KMS-11 (cell line): ENCODE measurements around the gene ABCD1.

Experiments used
- H2AFZ ChIP-seq: fragments of 200-600 bp; sonication (generic); 2 replicates; pipeline ENCODE4 v1.6.1; 2016; ENCODE audit warnings: antibody characterized with exemption, mixed run types, low read depth
- H3K27ac ChIP-seq: fragments of 200-600 bp; sonication (generic); 2 replicates; pipeline ENCODE4 v1.6.1; 2016; ENCODE audit warnings: mild to moderate bottlenecking, mixed run types
- H3K27me3 ChIP-seq: fragments of 200-600 bp; sonication (generic); 2 replicates; pipeline ENCODE4 v1.6.1; 2017; ENCODE audit warnings: mild to moderate bottlenecking, low read depth, mixed run types, moderate library complexity; ENCODE audit not compliant: insufficient read depth
- H3K36me3 ChIP-seq: fragments of 200-600 bp; sonication (generic); 2 replicates; pipeline ENCODE4 v1.6.1; 2017; ENCODE audit warnings: mild to moderate bottlenecking, mixed run types; ENCODE audit not compliant: insufficient read depth
- H3K4me1 ChIP-seq: fragments of 200-600 bp; sonication (generic); 2 replicates; pipeline ENCODE4 v1.6.1; 2016; ENCODE audit warnings: mild to moderate bottlenecking, low read depth, mixed run types; ENCODE audit not compliant: poor library complexity, severe bottlenecking
- H3K4me2 ChIP-seq: fragments of 200-600 bp; sonication (generic); 2 replicates; pipeline ENCODE4 v1.7.0; 2016; ENCODE audit warnings: mild to moderate bottlenecking, mixed run types
- H3K4me3 ChIP-seq: fragments of 200-600 bp; sonication (generic); IDR thresholded peaks from 2 replicates; pipeline ENCODE4 v1.6.1; 2017; ENCODE audit warnings: low read depth, low read length, mixed read lengths; ENCODE audit not compliant: insufficient read depth
- H3K79me2 ChIP-seq: fragments of 200-600 bp; sonication (generic); 2 replicates; pipeline ENCODE4 v1.6.1; 2016; ENCODE audit warnings: low read depth, mixed run types; ENCODE audit not compliant: insufficient read depth
- H3K9ac ChIP-seq: fragments of 200-600 bp; sonication (generic); 2 replicates; pipeline ENCODE4 v1.6.1; 2016; ENCODE audit warnings: mild to moderate bottlenecking, mixed run types
- H4K20me1 ChIP-seq: fragments of 200-600 bp; sonication (generic); 2 replicates; pipeline ENCODE4 v1.6.1; 2016; ENCODE audit warnings: mild to moderate bottlenecking, mixed run types; ENCODE audit not compliant: insufficient read depth
- CTCF ChIP-seq: fragments of 200-600 bp; sonication (generic); conservative IDR thresholded peaks from 2 replicates; pipeline ENCODE4 v1.6.1; 2017; ENCODE audit warnings: low read depth, mild to moderate bottlenecking, antibody characterized with exemption, low read length, moderate library complexity, mixed read lengths

Gene ABCD1

GRCh38 chrX:153706799-153707198, 17.9 kb upstream of the ABCD1 start:
- Histone ChIP-seq H3K4me1 (no peaks in the 10 kb centered on the region), H3K27ac (no peak overlapping the region), H3K4me2 (no peak overlapping the region), H3K4me3 (no peak overlapping the region), H3K27me3 (no peaks in the 10 kb centered on the region), H4K20me1 (no peaks in the 10 kb centered on the region), H3K9ac (no peak overlapping the region), H3K79me2 (no peaks in the 10 kb centered on the region), H2AFZ (no peak overlapping the region), H3K36me3 (no peaks in the 10 kb centered on the region)
- no peak for TF ChIP-seq CTCF

GRCh38 chrX:153707406-153707805, 17.2 kb upstream of the ABCD1 start:
- Histone ChIP-seq H3K27me3 (no peaks in the 10 kb centered on the region), H4K20me1 (no peaks in the 10 kb centered on the region), H2AFZ (no peak overlapping the region), H3K79me2 (no peaks in the 10 kb centered on the region), H3K4me1 (no peaks in the 10 kb centered on the region), H3K4me2 (no peak overlapping the region), H3K36me3 (no peaks in the 10 kb centered on the region), H3K9ac (no peak overlapping the region), H3K4me3 (no peak overlapping the region), H3K27ac (no peak overlapping the region)
- no peak for TF ChIP-seq CTCF

- no peaks in the 10 kb centered on the region for H3K27me3 ChIP-seq
- H3K4me1 ChIP-seq, result no peaks in the 10 kb centered on the region
- H3K4me3 ChIP-seq, result no peak overlapping the region
- no peak overlapping the region for H2AFZ ChIP-seq
- H3K4me2 ChIP-seq, result no peak overlapping the region
- H3K27ac ChIP-seq, result no peak overlapping the region
- TF ChIP-seq CTCF, result peak; percentile 49
- H3K9ac ChIP-seq, result no peak overlapping the region
- no peaks in the 10 kb centered on the region for H3K79me2 ChIP-seq
- no peaks in the 10 kb centered on the region for H4K20me1 ChIP-seq
- no peaks in the 10 kb centered on the region for H3K36me3 ChIP-seq
Observed at GRCh38 chrX:153708415-153708814, 16.2 kb upstream of the ABCD1 start.

- Histone ChIP-seq H3K4me3 (no peak overlapping the region), H3K9ac (no peak overlapping the region), H3K27ac (no peak overlapping the region), H3K79me2 (no peaks in the 10 kb centered on the region), H4K20me1 (no peaks in the 10 kb centered on the region), H3K4me1 (no peaks in the 10 kb centered on the region), H3K4me2 (no peak overlapping the region), H3K36me3 (no peaks in the 10 kb centered on the region), H2AFZ (no peak overlapping the region), H3K27me3 (no peaks in the 10 kb centered on the region)
- TF ChIP-seq CTCF, result no peak
Observed at GRCh38 chrX:153709726-153710674, 14.7 kb upstream of the ABCD1 start.
